H1 (cell line): ENCODE results near the gene SSTR5. TPM values are rescaled to one million over a fixed set of nuclear protein-coding genes. Genes with fewer than 3 reads are reported as not detected.

Experiments
- CTCF ChIA-PET: fragments of 300-600 bp; sonication (Branson Sonifier 250); formaldehyde crosslinking; loops from one replicate; lab custom pipeline; 2021; ENCODE audit not compliant: partially characterized antibody; lab: Charles Lee
- POLR2A ChIA-PET: fragments of 300-600 bp; sonication (Branson Sonifier 250); formaldehyde crosslinking; loops from one replicate; lab custom pipeline; 2021; ENCODE audit warnings: inconsistent platforms; ENCODE audit not compliant: partially characterized antibody; lab: Charles Lee
- DNase-seq, 2 experiments: peaks; one replicate each; pipeline versions ENCODE4 v3.0.0 to v3.0.0-alpha.2; 2010 to 2022; ENCODE audit warnings: low spot score in 2 of 2, low read depth in 1 of 2, mixed read lengths in 1 of 2
- FAIRE-seq: peaks from 2 replicates; lab custom pipeline; 2011; peaks lifted over from hg19 to GRCh38; lab: Jason Lieb, UNC
- H2AFZ ChIP-seq: 2 replicates; pipeline ENCODE4 v1.8.1; 2012; ENCODE audit warnings: low read length, inconsistent platforms
- H2AK5ac ChIP-seq: 2 replicates; pipeline ENCODE4 v1.6.1; 2013; ENCODE audit warnings: low read depth, low read length
- H2BK120ac ChIP-seq: replicated peaks from 2 replicates; pipeline ENCODE3; 2013; ENCODE audit warnings: low read depth, low read length, inconsistent platforms
- H2BK12ac ChIP-seq: 2 replicates; pipeline ENCODE4 v1.6.1; 2013; ENCODE audit warnings: low read depth, low read length
- H2BK15ac ChIP-seq: 2 replicates; pipeline ENCODE4 v1.6.1; 2013; ENCODE audit warnings: low read length
- H2BK20ac ChIP-seq: 2 replicates; pipeline ENCODE4 v1.6.1; 2013; ENCODE audit warnings: low read length
- H2BK5ac ChIP-seq: 2 replicates; pipeline ENCODE4 v1.6.1; 2013; ENCODE audit warnings: low read depth, low read length
- H3K14ac ChIP-seq: 2 replicates; pipeline ENCODE4 v1.6.1; 2013; ENCODE audit warnings: inconsistent platforms; ENCODE audit not compliant: insufficient read length
- H3K18ac ChIP-seq: 2 replicates; pipeline ENCODE4 v1.6.1; 2013; ENCODE audit warnings: low read length; ENCODE audit errors: extremely low read depth
- H3K23ac ChIP-seq: 2 replicates; pipeline ENCODE4 v1.6.1; 2013; ENCODE audit warnings: inconsistent platforms; ENCODE audit not compliant: insufficient read length
- H3K23me2 ChIP-seq: 2 replicates; pipeline ENCODE4 v1.6.1; 2013; ENCODE audit warnings: low read depth, low read length
- H3K27ac ChIP-seq: 2 replicates; pipeline ENCODE4 v1.6.1; 2011; ENCODE audit warnings: low read depth, low read length, inconsistent platforms
- H3K27me3 ChIP-seq, 4 experiments: replicated peaks in 1 of 4; 1 replicate in 1 of 4; 2 replicates in 3 of 4; pipeline versions ENCODE4 v1.6.1 to v1.8.1; 2011 to 2013; ENCODE audit warnings: low read length in 3 of 4, mild to moderate bottlenecking in 3 of 4, inconsistent platforms in 2 of 4, mixed read lengths in 2 of 4, moderate library complexity in 1 of 4; ENCODE audit not compliant: control insufficient read depth in 3 of 4, insufficient read depth in 3 of 4; ENCODE audit errors: extremely low read depth in 1 of 4
- H3K36me3 ChIP-seq, 4 experiments: 2 replicates each; pipeline versions ENCODE4 v1.6.1 to v1.8.1; 2011 to 2013; ENCODE audit warnings: mild to moderate bottlenecking in 4 of 4, low read length in 3 of 4, moderate library complexity in 2 of 4, control low read depth in 1 of 4, inconsistent platforms in 1 of 4; ENCODE audit not compliant: insufficient read depth in 4 of 4, control insufficient read depth in 2 of 4
- H3K4ac ChIP-seq: replicated peaks from 2 replicates; pipeline ENCODE3; 2013; ENCODE audit warnings: low read length, low read depth, mixed read lengths, inconsistent platforms; ENCODE audit not compliant: insufficient read length
- H3K4me1 ChIP-seq, 4 experiments: replicated peaks in 1 of 4; 1 replicate in 1 of 4; 2 replicates in 3 of 4; pipeline versions ENCODE4 v1.6.1 to v1.8.1; 2011 to 2013; ENCODE audit warnings: low read length in 3 of 4, inconsistent platforms in 2 of 4, mixed read lengths in 1 of 4; ENCODE audit not compliant: insufficient read depth in 4 of 4, control insufficient read depth in 3 of 4
- H3K4me2 ChIP-seq, 2 experiments: 2 replicates each; pipeline versions ENCODE4 v1.6.1 to v1.8.1; 2011 to 2013; ENCODE audit warnings: low read depth in 2 of 2, low read length in 2 of 2, control low read depth in 1 of 2, inconsistent platforms in 1 of 2, mild to moderate bottlenecking in 1 of 2; ENCODE audit not compliant: insufficient read depth in 1 of 2
- H3K4me3 ChIP-seq, 4 experiments: fragments of 200-600, 300-600 bp in 1 of 4; sonication (generic), shearing (Covaris generic), sonication (Bioruptor Twin) in 1 of 4; 2 replicates each; pipeline versions ENCODE4 v1.5.1 to v1.8.1; 2011 to 2016; ENCODE audit warnings: low read length in 4 of 4, low read depth in 3 of 4, control low read depth in 2 of 4, inconsistent platforms in 2 of 4, mild to moderate bottlenecking in 2 of 4, mixed read lengths in 1 of 4, moderate library complexity in 1 of 4; ENCODE audit not compliant: insufficient read depth in 2 of 4; ENCODE audit errors: extremely low read depth in 1 of 4
- H3K56ac ChIP-seq: replicated peaks from 2 replicates; pipeline ENCODE3; 2013; ENCODE audit warnings: low read depth, mild to moderate bottlenecking, mixed read lengths, low read length, inconsistent platforms; ENCODE audit not compliant: insufficient read length
- H3K79me1 ChIP-seq: 2 replicates; pipeline ENCODE4 v1.6.1; 2013; ENCODE audit warnings: low read depth, low read length, control low read depth
- H3K79me2 ChIP-seq, 2 experiments: 2 replicates each; pipeline versions ENCODE4 v1.6.1 to v1.8.1; 2012 to 2013; ENCODE audit warnings: low read length in 2 of 2, mild to moderate bottlenecking in 2 of 2, inconsistent platforms in 1 of 2; ENCODE audit not compliant: insufficient read depth in 2 of 2, control insufficient read depth in 1 of 2
- H3K9ac ChIP-seq, 4 experiments: replicated peaks in 1 of 4; 1 replicate in 1 of 4; 2 replicates in 3 of 4; pipeline versions ENCODE4 v1.6.1 to v1.8.1; 2011 to 2013; ENCODE audit warnings: low read depth in 3 of 4, low read length in 3 of 4, control low read depth in 2 of 4, mild to moderate bottlenecking in 2 of 4, moderate library complexity in 2 of 4, inconsistent platforms in 1 of 4; ENCODE audit errors: extremely low read depth in 1 of 4
- H3K9me3 ChIP-seq, 2 experiments: 2 replicates each; pipeline versions ENCODE4 v1.6.1 to v1.8.1; 2012 to 2013; ENCODE audit warnings: mild to moderate bottlenecking in 2 of 2, moderate library complexity in 2 of 2, control low read depth in 1 of 2, inconsistent platforms in 1 of 2, low read depth in 1 of 2, low read length in 1 of 2, mixed read lengths in 1 of 2; ENCODE audit not compliant: insufficient read depth in 2 of 2
- H4K20me1 ChIP-seq, 2 experiments: replicated peaks in 1 of 2; 2 replicates each; pipeline versions ENCODE3 to v1.8.1; 2011 to 2013; ENCODE audit warnings: inconsistent platforms in 2 of 2, low read length in 2 of 2, mild to moderate bottlenecking in 1 of 2; ENCODE audit not compliant: insufficient read depth in 2 of 2, control insufficient read depth in 1 of 2
- H4K5ac ChIP-seq: 2 replicates; pipeline ENCODE4 v1.6.1; 2013; ENCODE audit warnings: low read length, low read depth, mixed read lengths, inconsistent platforms; ENCODE audit not compliant: insufficient read length
- H4K8ac ChIP-seq: 2 replicates; pipeline ENCODE4 v1.8.0; 2013; ENCODE audit warnings: mild to moderate bottlenecking, moderate library complexity, low read length, inconsistent platforms; ENCODE audit not compliant: insufficient read depth; ENCODE audit errors: extremely low read depth
- H4K91ac ChIP-seq: replicated peaks from 2 replicates; pipeline ENCODE3; 2013; ENCODE audit warnings: low read length, mixed read lengths, inconsistent platforms; ENCODE audit not compliant: insufficient read length
- GABPA ChIP-seq: IDR thresholded peaks from 2 replicates; pipeline ENCODE4 v1.6.1; 2011; ENCODE audit warnings: mild to moderate bottlenecking, low read length, moderate library complexity, borderline replicate concordance; ENCODE audit not compliant: insufficient read depth
- JUND ChIP-seq: IDR thresholded peaks from 2 replicates; pipeline ENCODE4 v1.6.1; 2011; ENCODE audit warnings: mild to moderate bottlenecking, improper control_type of control experiment, low read length
- WGBS, 2 experiments: shearing (Covaris generic) in 1 of 2; methylation state at CpG; one replicate each; pipeline versions ENCODE4 v1.1.6 to v1.1.7; 2013 to 2015; ENCODE audit warnings: low lambda C conversion rate in 2 of 2, mixed read lengths in 2 of 2, inconsistent platforms in 1 of 2, low coverage in 1 of 2, missing lambda C conversion rate in 1 of 2; ENCODE audit not compliant: insufficient replicate concordance in 2 of 2, insufficient coverage in 1 of 2, insufficient read length in 1 of 2; ENCODE audit errors: extremely low coverage in 1 of 2, missing lambda C conversion rate in 1 of 2; 5-methylcytosine and 5-hydroxymethylcytosine counted together
- polyA plus RNA-seq, 7 experiments: library from polyadenylated mRNA; depleted of rRNA in 3 of 7; stranded (reverse) in 5 of 7; unstranded in 2 of 7; fragments of >200 nt in 5 of 7; fragments of 200-250 nt in 2 of 7; gene quantifications; 1 replicate in 5 of 7; 2 replicates in 1 of 7; 4 replicates in 1 of 7; pipeline versions ENCODE4 v1.2.1 to v1.2.3, GENCODE V29; 2011 to 2013; ENCODE audit warnings: missing spikeins in 2 of 7, mixed read lengths in 2 of 7
- total RNA-seq: library from RNA; stranded (reverse); fragmentation: NEBNext Ultra II Directional; extraction: Animal tissue kit (Norgen Biotek cat#: 25700); gene quantifications from 2 replicates; pipeline ENCODE4 v1.2.1, GENCODE V29; 2021

SSTR5 gene
- total and polyA plus RNA-seq, 2 of the 8 experiments (the other 6 are each of a cell fraction or from before 2014, with no cell fraction given): 0.56 to 0.60 TPM

- H3K9ac ChIP-seq: no peak overlapping the region
- peaks cover 0 to 10% (median 5%) of the 10 kb centered on the region in 4 experiments; a peak in 5 of 7 replicates for H3K4me1 ChIP-seq
- POLR2A ChIA-PET: no interaction called here
Measured at GRCh38 chr16:1089822-1090619, 17.5 kb downstream of the SSTR5 start.

More at GRCh38 chr16:1089822-1090619, 17.5 kb downstream of the SSTR5 start:
- no peak overlapping the region for H3K56ac ChIP-seq
- FAIRE-seq (no peak), DNase-seq (no peak)
- H3K79me1 ChIP-seq: no peaks in the 10 kb centered on the region
- H2BK12ac ChIP-seq: no peak overlapping the region
- no peak overlapping the region for H3K27ac ChIP-seq
- H4K91ac ChIP-seq: no peak overlapping the region
- H3K14ac ChIP-seq: no peak overlapping the region
- peak overlapping the region; percentile 79; the same call in 1 of the 2 replicates for H4K8ac ChIP-seq
- no peaks in the 10 kb centered on the region for H3K23me2 ChIP-seq
- H3K18ac ChIP-seq: peak overlapping the region; percentile 13; the same call in 1 of the 2 replicates
- no peak overlapping the region for H3K4me3 ChIP-seq
- no peak overlapping the region for H2BK20ac ChIP-seq
- H3K79me2 ChIP-seq: no peaks in the 10 kb centered on the region
- no peak overlapping the region for H2BK120ac ChIP-seq
- H3K23ac ChIP-seq: no peak overlapping the region
- H3K4ac ChIP-seq: no peak overlapping the region
- H2AFZ ChIP-seq: no peak overlapping the region
- peaks cover under 1 to 4% of the 10 kb centered on the region in 2 experiments; a peak in 2 of 4 replicates for H3K9me3 ChIP-seq
- H4K20me1 ChIP-seq: peaks cover 0 to 2% of the 10 kb centered on the region in 2 experiments
- no peak overlapping the region for H2BK15ac ChIP-seq
- H2AK5ac ChIP-seq: no peak overlapping the region
- 74% methylated on average over 20 of the region's 38 CpGs; no CpG with 5 or more reads in 1 of the 2 experiments for WGBS, 2 experiments
- no peak overlapping the region for H2BK5ac ChIP-seq
- CTCF ChIA-PET: no interaction called here
- no peak overlapping the region for H4K5ac ChIP-seq
- no peaks in the 10 kb centered on the region for H3K27me3 ChIP-seq
- TF ChIP-seq JUND (no peak), GABPA (peak; percentile 9; the same call in 1 of the 2 replicates)
- H3K36me3 ChIP-seq: no peaks in the 10 kb centered on the region
- H3K4me2 ChIP-seq: no peak overlapping the region
